Measurements from ENCODE around the gene MFSD6. TPM values are rescaled to one million over a fixed set of nuclear protein-coding genes. Genes with fewer than 3 reads are reported as not detected.
A peak's percentile ranks its signal among the peaks of the same experiment; 100 is the strongest.

The MFSD6 gene
- total and polyA plus RNA-seq, 11 donors = 11.8 to 75.0 (median 18.9) TPM

GRCh38 chr2:190417045-190417842 is 9.1 kb downstream of the MFSD6 start:
- Histone ChIP-seq H3K27me3 (no peaks in the 10 kb centered on the region), H3K36me3 (no peaks in the 10 kb centered on the region), H3K27ac (peak overlapping the region in 6 of 12 donors; percentile 0 to 59 (median 36)), H3K9me3 (no peaks in the 10 kb centered on the region), H3K4me3 (no peak overlapping the region), H3K4me1 (peaks cover 0 to 39% (median 12%) of the 10 kb centered on the region in 12 donors)
- intact Hi-C loops (cut with DNase I) = loop anchor here in 1 of 10 donors (10.0 kb wide), 1 partner anchor 48 kb away; no protein-coding TSS in a partner anchor
- TF ChIP-seq CTCF (IDR thresholded peaks at IDR 0.05) = no peak
- TF ChIP-seq POLR2A (IDR thresholded peaks at IDR 0.05) = no peak
- WGBS, 4 donors = 75 to 87% (median 80%) methylated on average over 9 of the region's 9 CpGs
- no peak for DNase-seq
- peak in 2 of 4 donors; percentile 29 to 32 for ATAC-seq

GRCh38 chr2:190418727-190419126 is 10.6 kb downstream of the MFSD6 start:
- no peaks in the 10 kb centered on the region for H3K36me3 ChIP-seq
- intact Hi-C loops (cut with DNase I) = loop anchor here in 1 of 10 donors (10.0 kb wide), 1 partner anchor 46 kb away; no protein-coding TSS in a partner anchor
- peak overlapping the region in 1 of 12 donors; percentile 22 for H3K27ac ChIP-seq
- no peak for ATAC-seq
- no peak for TF ChIP-seq CTCF (IDR thresholded peaks at IDR 0.05)
- TF ChIP-seq POLR2A (IDR thresholded peaks at IDR 0.05) = no peak
- peaks cover 0 to 35% (median 10%) of the 10 kb centered on the region in 12 donors for H3K4me1 ChIP-seq
- 66 to 88% (median 84%) methylated on average over 1 of the region's 1 CpG for WGBS, 4 donors
- H3K9me3 ChIP-seq = no peaks in the 10 kb centered on the region
- DNase-seq = no peak
- H3K27me3 ChIP-seq = no peaks in the 10 kb centered on the region
- no peak overlapping the region for H3K4me3 ChIP-seq

- no peaks in the 10 kb centered on the region for H3K9me3 ChIP-seq
- ATAC-seq = no peak
- TF ChIP-seq CTCF (IDR thresholded peaks at IDR 0.05) = no peak
- TF ChIP-seq POLR2A (IDR thresholded peaks at IDR 0.05) = no peak
- peaks cover 0 to 38% (median 7%) of the 10 kb centered on the region in 12 donors for H3K4me1 ChIP-seq
- 50 to 69% (median 61%) methylated on average over 1 of the region's 1 CpG for WGBS, 4 donors
- H3K27ac ChIP-seq = no peak overlapping the region
- H3K36me3 ChIP-seq = no peaks in the 10 kb centered on the region
- H3K4me3 ChIP-seq = no peak overlapping the region
- no peaks in the 10 kb centered on the region for H3K27me3 ChIP-seq
- no peak for DNase-seq
- intact Hi-C loops (cut with DNase I) = no loop called here
These were observed 12.6 kb downstream of the MFSD6 start for GRCh38 chr2:190420801-190421200.

- WGBS, 4 donors = 59 to 74% (median 65%) methylated on average over 1 of the region's 1 CpG
- TF ChIP-seq CTCF (IDR thresholded peaks at IDR 0.05) (no peak), POLR2A (IDR thresholded peaks at IDR 0.05) (no peak)
- peaks cover 0 to 4% (median 0%) of the 10 kb centered on the region in 9 donors for H3K36me3 ChIP-seq
- ATAC-seq (no peak), DNase-seq (no peak)
- peaks cover 0 to 13% (median 0%) of the 10 kb centered on the region in 12 donors for H3K9me3 ChIP-seq
- H3K27ac ChIP-seq = no peak overlapping the region
- H3K4me1 ChIP-seq = peaks cover 0 to 13% (median 0%) of the 10 kb centered on the region in 12 donors
- intact Hi-C loops (cut with DNase I) = loop anchor here in 2 of 10 donors (5.0 kb wide), 2 partner anchors 37 to 42 kb away; no protein-coding TSS in a partner anchor
- no peaks in the 10 kb centered on the region for H3K27me3 ChIP-seq
- H3K4me3 ChIP-seq = no peak overlapping the region
These were observed 17.2 kb downstream of the MFSD6 start for GRCh38 chr2:190425221-190425866.
